NCI-H524 (cell line): Measurements from ENCODE around the gene LPP.
A peak's percentile ranks its signal among the peaks of the same experiment; 100 is the strongest.

Experiments used
- DNase-seq, 2 experiments: peaks; one replicate each; lab custom pipeline; 2025; lab: John Stamatoyannopoulos, UW

The LPP gene

DNA sequence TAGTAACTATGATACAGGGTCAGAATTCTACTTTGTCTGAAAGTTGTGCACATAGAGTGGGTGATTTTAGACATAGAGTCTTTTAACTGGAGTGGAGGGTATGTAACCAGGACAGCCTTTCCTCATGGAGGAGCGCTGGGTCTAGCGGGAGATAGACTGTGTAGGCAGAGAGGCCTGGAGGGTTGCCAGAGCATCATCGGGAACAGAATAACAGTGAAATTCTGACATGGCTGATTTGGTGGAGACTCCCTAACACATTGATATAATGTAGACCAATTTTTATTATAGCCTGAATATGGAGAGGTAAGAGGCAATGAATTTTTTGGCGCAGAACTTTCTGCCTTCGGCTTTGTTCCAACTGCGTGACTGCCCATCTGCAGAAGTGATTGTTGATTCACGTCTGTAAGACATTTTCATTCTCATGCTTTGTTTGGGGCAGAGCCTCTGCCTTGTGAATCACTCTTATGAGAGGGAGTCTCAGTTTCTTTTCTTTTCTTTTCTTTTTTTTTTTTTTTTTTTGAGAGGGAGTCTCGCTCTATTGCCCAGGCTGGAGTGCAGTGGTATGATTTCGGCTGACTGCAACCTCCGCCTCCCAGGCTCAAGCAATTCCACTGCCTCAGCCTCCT lies 16.0 kb downstream of the LPP start:
- no peak for DNase-seq

GRCh38 chr3:188170461-188171459 lies 16.8 kb downstream of the LPP start:
- DNase-seq, result no peak

DNA sequence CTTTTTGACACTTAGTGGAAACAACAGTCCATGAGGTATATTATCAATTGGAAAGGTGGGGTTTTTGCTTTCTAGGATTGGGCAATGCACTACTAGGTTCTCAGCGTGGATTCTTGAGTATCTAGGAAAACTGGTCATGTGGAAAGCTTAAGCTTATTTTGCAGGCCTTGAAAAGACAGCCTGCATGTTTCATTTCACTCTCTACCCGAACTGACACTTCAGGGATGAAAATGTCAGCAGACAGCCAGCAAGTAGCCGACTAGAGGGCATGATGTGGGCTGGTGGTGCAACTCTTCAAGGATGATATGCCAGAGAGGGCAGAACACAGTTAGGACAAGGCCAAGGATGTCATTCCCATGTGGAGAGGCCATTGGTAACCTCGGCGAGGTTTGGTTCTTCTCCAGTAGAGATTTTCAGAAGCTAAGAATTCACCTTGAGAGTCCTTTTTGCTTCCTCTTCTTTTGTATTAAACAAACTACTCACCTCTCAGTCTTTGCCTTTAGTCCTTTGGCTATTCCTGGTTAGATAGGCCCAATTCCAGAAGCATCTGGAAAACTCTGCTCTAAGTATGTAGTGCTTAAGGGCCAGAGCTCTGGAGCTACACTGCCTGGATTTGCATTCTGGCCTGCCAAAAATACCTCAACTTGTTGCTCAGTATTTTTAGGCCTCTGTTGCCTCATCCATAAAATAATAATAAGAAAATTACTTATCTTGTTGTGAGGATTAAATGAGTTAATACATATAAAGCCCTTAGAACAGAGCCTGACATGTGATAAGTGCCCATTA lies 17.9 kb downstream of the LPP start:
- no peak for DNase-seq

- no peak for DNase-seq
These were observed 20.5 kb downstream of the LPP start for GRCh38 chr3:188174317-188175044.

GRCh38 chr3:188176476-188176875 lies 22.5 kb downstream of the LPP start:
- no peak for DNase-seq

DNA sequence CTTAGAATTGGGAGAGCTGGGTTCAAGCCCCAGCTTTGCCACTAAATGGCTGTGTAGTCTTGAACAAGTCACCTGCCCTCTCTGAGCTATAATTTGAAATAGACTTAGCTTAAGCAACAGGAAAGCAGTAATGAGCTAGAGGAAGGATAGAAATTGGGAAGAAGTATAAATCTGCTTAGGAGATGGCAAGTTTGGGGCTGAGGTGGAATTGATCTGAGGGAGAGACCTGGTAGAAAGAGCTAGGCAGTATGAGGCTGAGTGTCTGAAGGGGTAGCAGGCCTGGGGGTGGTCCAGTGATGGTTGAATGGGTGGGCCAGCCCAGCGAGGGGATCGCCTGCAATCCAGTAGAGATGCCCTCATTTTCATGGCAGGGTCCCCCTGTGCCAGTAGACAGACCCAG lies 22.9 kb downstream of the LPP start:
- DNase-seq, result no peak

- no peak for DNase-seq
These were observed 23.8 kb downstream of the LPP start for GRCh38 chr3:188177721-188178120.

- no peak for DNase-seq
These were observed 24.5 kb downstream of the LPP start for GRCh38 chr3:188178293-188178936.

DNA sequence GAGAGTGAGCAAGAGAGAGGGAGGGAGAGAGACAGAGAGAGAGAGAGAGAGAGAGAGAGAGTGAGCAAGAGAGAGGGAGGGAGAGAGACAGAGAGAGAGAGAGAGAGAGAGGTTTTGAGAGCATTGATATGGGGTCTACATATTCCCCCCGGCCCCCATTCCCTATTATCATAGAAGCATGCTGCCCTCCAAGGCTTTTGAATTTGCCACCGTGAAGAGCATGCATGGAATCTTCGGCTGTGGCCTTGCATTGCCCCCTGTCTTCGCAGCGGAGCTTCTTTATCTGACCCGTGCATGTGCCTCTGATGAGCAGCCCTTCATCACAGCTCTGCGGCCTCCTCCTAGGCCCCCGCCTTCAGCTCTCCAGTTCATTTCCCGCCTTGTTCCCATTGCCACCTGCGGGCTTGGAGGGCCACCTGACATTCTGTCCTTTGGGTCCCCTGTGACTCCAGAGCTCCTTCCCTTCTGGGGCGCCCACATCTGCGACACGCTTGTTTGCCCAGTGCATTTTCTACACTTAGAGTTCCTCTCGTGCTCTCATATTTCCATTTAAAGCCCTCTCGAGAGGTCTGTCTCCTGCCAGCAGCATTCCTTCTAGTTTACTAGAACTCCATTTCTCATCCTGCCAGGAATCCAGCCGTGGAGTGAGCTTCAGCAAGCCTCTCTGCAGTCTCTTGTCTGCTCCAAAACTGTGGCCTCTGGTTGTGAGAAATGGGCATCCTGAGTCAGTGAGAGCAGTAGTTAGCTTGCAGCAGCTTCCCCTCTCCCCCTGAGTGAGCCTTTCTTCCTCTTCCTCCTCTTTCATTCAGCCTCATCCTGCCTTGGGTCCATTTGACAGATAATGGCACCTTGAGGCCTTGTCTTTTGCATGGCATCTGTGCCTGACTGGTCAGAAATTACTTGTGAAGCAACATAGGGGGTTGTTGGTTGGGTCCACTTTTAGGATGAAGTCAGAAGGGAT lies 25.3 kb downstream of the LPP start:
- DNase-seq, result peak; percentile 39 to 77

DNA sequence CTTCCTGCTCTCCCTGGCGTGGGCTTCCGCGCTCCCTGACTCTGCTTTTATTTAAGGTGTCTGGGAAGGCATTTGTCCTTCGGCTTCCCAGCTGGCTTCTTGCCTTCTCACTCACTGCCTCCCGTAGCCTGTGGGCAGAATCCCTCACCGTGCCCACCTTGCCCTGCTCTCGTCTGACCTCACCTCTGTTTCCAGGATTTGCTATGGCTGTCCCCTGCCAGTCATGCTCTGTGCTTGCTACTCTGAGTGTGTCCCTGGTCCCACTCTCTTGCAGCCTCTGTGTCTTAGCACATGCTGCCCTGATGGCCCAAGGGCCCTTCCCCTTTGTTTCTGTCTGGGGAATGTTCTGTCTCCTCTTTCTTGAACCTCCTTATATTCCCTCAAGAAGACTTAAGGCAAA lies 26.2 kb downstream of the LPP start:
- DNase-seq, result no peak

GRCh38 chr3:188183452-188183851 lies 29.5 kb downstream of the LPP start:
- no peak for DNase-seq

DNA sequence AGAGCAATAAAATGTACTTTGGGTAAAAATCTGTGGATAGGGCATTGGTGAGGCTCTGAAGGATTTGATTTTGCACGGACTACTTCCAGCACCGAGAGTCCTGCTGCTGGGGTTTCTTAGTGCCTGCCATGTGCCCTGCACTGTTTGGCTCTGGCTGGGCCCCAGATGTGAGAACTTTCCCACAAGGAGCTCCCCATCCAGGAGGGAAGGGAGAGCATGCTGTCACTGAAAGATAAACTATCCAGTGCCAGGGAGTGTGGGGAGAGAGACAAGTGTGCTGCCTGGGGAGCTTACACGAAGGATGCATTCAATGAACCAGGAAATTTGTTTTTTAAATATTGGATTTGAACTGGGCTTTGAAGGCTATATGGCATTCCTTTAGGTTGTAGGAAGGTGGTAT lies 30.2 kb downstream of the LPP start:
- no peak for DNase-seq

DNA sequence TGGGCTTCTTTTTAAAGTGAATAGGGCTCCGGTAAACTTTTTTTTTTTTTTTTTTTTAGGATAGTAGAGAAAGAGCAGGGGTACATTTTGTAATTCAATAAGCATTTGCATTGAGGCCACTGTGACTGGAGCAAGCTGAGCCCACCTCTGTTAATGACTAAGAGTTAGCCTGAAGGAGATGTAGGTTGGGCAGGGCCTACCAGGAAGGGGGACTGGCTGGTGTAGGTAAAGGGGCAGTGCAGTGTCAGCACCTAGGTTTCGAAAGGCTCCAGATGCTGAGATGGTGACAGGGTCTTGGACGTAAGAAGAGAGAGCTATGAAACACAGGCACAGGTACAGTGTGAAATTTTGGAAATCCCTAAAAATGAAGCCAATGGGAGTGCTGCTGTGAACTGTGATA lies 30.7 kb downstream of the LPP start:
- DNase-seq, result no peak

DNA sequence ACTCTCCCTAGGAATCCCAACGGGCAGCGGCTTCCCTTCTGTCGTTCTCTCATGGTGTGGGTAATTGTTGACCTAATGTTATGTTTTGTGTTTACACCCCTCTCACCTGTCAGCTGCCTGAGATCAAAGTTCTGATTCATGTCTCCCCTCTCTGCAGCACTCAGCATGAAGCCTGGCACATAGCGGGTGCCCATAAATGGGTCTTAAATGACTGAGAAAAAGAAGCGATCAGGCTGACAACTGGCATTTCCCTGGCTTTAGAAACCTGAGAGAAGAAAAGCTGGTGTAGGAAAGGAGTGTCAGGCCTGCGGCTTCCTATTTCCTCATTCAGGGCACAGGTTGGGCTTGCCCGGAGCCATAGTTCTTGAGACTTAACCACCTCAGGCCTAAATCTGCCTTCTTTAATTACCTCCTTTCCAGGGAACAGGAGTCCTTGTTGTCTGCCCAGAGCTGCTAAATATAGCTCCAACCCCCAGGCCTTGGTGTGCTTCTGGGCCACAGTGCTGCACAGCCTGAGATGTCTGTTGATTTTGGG lies 31.8 kb downstream of the LPP start:
- DNase-seq, result no peak

- DNase-seq, result no peak
These were observed 33.1 kb downstream of the LPP start for GRCh38 chr3:188187053-188187452.

DNA sequence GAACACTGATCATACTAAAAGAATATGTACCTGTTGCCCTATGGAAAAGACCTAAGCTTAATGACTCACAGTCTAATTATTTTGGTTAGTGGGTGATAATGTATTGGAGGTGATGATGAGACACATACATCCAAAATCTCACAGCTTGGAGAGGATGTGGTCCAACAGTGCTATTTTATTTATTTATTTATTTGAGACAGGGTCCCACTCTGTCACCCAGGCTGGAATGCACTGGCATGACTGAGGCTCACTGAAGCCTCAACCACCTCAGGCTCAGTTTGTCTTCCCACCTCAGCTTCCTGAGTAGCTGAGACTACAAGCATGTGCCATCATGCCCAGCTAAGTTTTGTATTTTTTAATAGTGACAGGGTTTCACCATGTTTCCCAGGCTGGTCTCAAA lies 35.0 kb downstream of the LPP start:
- no peak for DNase-seq

- no peak for DNase-seq
These were observed 37.5 kb downstream of the LPP start for GRCh38 chr3:188191460-188191859.

- no peak for DNase-seq
These were observed 38.1 kb downstream of the LPP start for GRCh38 chr3:188192034-188192433.

- DNase-seq, result no peak
These were observed 40.4 kb downstream of the LPP start for GRCh38 chr3:188194332-188194731.
